HEK293 (cell line): ENCODE measurements around the gene SLC4A1AP.

ENCODE experiments used
- EGR2 ChIP-seq: fragments of 450-650 bp; formaldehyde crosslinking; IDR thresholded peaks from 2 replicates; pipeline ENCODE4 v1.5.1; 2016; ENCODE audit warnings: low read depth, missing biosample characterization, missing genetic modification characterization
- GFI1B ChIP-seq: fragments of 450-650 bp; formaldehyde crosslinking; IDR thresholded peaks from 2 replicates; pipeline ENCODE4 v1.5.1; 2016; ENCODE audit warnings: missing biosample characterization, missing genetic modification characterization
- KLF1 ChIP-seq: fragments of 450-650 bp; formaldehyde crosslinking; IDR thresholded peaks from 2 replicates; pipeline ENCODE4 v1.5.1; 2016; ENCODE audit warnings: missing biosample characterization, missing genetic modification characterization
- RBAK ChIP-seq: fragments of 450-650 bp; formaldehyde crosslinking; IDR thresholded peaks from 2 replicates; pipeline ENCODE4 v1.5.1; 2016; ENCODE audit warnings: missing biosample characterization, missing genetic modification characterization
- SP7 ChIP-seq: fragments of 450-650 bp; formaldehyde crosslinking; IDR thresholded peaks from 2 replicates; pipeline ENCODE4 v1.5.1; 2016; ENCODE audit warnings: missing biosample characterization, missing genetic modification characterization
- ZBTB48 ChIP-seq: fragments of 450-650 bp; formaldehyde crosslinking; IDR thresholded peaks from 2 replicates; pipeline ENCODE4 v1.5.1; 2016; ENCODE audit warnings: missing biosample characterization, missing genetic modification characterization
- ZFP69B ChIP-seq: fragments of 450-650 bp; formaldehyde crosslinking; IDR thresholded peaks from 2 replicates; pipeline ENCODE4 v1.5.1; 2016; ENCODE audit warnings: missing biosample characterization, missing genetic modification characterization
- ZNF221 ChIP-seq: fragments of 450-650 bp; formaldehyde crosslinking; IDR thresholded peaks from 2 replicates; pipeline ENCODE4 v1.5.1; 2017; ENCODE audit warnings: missing biosample characterization, missing genetic modification characterization, borderline replicate concordance
- ZNF223 ChIP-seq: fragments of 450-650 bp; formaldehyde crosslinking; IDR thresholded peaks from 2 replicates; pipeline ENCODE4 v1.5.1; 2016; ENCODE audit warnings: missing biosample characterization, missing genetic modification characterization
- ZNF24 ChIP-seq: fragments of 450-650 bp; formaldehyde crosslinking; IDR thresholded peaks from 2 replicates; pipeline ENCODE4 v1.5.1; 2016; ENCODE audit warnings: missing biosample characterization, missing genetic modification characterization
- ZNF324 ChIP-seq: fragments of 450-650 bp; formaldehyde crosslinking; IDR thresholded peaks from 2 replicates; pipeline ENCODE4 v1.5.1; 2016; ENCODE audit warnings: missing biosample characterization, missing genetic modification characterization
- ZNF394 ChIP-seq: fragments of 450-650 bp; formaldehyde crosslinking; IDR thresholded peaks from 2 replicates; pipeline ENCODE4 v1.5.1; 2016; ENCODE audit warnings: missing biosample characterization, missing genetic modification characterization, mild to moderate bottlenecking, moderate library complexity, borderline replicate concordance
- ZNF548 ChIP-seq: fragments of 450-650 bp; formaldehyde crosslinking; IDR thresholded peaks from 2 replicates; pipeline ENCODE4 v1.5.1; 2016; ENCODE audit warnings: missing biosample characterization, missing genetic modification characterization
- ZNF555 ChIP-seq: fragments of 450-650 bp; formaldehyde crosslinking; conservative IDR thresholded peaks from 2 replicates; pipeline ENCODE4 v1.5.1; 2017; ENCODE audit warnings: missing biosample characterization, mild to moderate bottlenecking, missing genetic modification characterization, inconsistent platforms
- ZNF558 ChIP-seq: fragments of 450-650 bp; formaldehyde crosslinking; IDR thresholded peaks from 2 replicates; pipeline ENCODE4 v1.5.1; 2016; ENCODE audit warnings: missing biosample characterization, missing genetic modification characterization
- ZNF660 ChIP-seq: fragments of 450-650 bp; IDR thresholded peaks from 2 replicates; pipeline ENCODE4 v1.5.1; 2018; ENCODE audit warnings: missing biosample characterization, mild to moderate bottlenecking, missing genetic modification characterization
- TF ChIP-seq, protein P1 (sequence below): fragments of 450-650 bp; formaldehyde crosslinking; IDR thresholded peaks from 2 replicates; pipeline ENCODE4 v1.5.1; 2016; ENCODE audit warnings: missing biosample characterization, missing genetic modification characterization
- TF ChIP-seq, protein P2 (sequence below): fragments of 450-650 bp; formaldehyde crosslinking; IDR thresholded peaks from 2 replicates; pipeline ENCODE4 v1.5.1; 2016; ENCODE audit warnings: missing biosample characterization, missing genetic modification characterization
- TF ChIP-seq, protein P3 (sequence below): fragments of 450-650 bp; formaldehyde crosslinking; IDR thresholded peaks from 2 replicates; pipeline ENCODE4 v1.5.1; 2016; ENCODE audit warnings: missing biosample characterization, missing genetic modification characterization
- TF ChIP-seq, protein P4 (sequence below): fragments of 450-650 bp; formaldehyde crosslinking; IDR thresholded peaks from 2 replicates; pipeline ENCODE4 v1.5.1; 2017; ENCODE audit warnings: missing biosample characterization, missing genetic modification characterization
- TF ChIP-seq, protein P5 (sequence below): sonication (generic); formaldehyde crosslinking; IDR thresholded peaks from 2 replicates; pipeline ENCODE4 v1.8.1; 2022; ENCODE audit warnings: mild to moderate bottlenecking, moderate library complexity, missing genetic modification reagents
- TF ChIP-seq, protein P6 (sequence below): fragments of 450-650 bp; formaldehyde crosslinking; IDR thresholded peaks from 2 replicates; pipeline ENCODE4 v1.5.1; 2017; ENCODE audit warnings: missing biosample characterization, missing genetic modification characterization
- TF ChIP-seq, protein P7 (sequence below): fragments of 450-650 bp; formaldehyde crosslinking; IDR thresholded peaks from 2 replicates; pipeline ENCODE4 v1.5.1; 2016; ENCODE audit warnings: missing biosample characterization, missing genetic modification characterization

SLC4A1AP gene

DNA sequence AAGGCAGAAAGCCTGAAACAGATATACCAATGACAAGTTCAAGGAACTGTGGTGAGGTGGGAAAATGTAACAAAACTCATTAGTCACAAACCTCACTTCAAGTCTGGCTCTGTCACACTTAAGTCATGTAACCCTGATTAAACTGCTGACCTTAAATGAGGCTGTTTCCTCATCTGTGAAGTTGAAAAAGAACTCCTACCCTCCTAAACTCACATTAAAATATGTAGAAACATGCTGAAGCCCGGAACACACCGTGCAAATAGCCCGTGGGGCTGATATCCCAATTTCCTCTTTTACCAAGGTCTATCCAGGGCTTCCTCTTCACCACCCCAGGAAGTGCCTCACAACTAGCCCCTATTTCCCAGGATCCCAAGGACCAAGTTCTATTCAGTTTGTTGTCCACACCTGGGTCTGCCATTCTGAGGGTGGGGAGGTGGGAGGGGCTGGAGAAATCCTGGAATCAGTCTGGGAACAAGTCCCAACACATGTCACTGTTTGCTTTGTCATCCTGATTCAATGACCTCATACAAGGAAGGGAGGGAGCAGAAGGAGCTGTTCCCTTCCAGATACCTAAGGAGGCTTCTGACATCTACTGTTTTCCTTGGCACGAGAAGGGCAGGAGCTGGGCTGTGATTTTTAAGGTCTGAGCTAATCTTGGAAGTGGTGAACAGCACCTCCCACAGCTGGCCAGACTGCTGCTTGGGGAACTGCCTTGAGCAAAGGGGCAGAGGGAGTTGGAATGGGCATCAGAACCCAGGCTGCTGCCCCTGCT is 42.3 kb downstream of the SLC4A1AP start (continued):
- TF ChIP-seq, protein P1, sequence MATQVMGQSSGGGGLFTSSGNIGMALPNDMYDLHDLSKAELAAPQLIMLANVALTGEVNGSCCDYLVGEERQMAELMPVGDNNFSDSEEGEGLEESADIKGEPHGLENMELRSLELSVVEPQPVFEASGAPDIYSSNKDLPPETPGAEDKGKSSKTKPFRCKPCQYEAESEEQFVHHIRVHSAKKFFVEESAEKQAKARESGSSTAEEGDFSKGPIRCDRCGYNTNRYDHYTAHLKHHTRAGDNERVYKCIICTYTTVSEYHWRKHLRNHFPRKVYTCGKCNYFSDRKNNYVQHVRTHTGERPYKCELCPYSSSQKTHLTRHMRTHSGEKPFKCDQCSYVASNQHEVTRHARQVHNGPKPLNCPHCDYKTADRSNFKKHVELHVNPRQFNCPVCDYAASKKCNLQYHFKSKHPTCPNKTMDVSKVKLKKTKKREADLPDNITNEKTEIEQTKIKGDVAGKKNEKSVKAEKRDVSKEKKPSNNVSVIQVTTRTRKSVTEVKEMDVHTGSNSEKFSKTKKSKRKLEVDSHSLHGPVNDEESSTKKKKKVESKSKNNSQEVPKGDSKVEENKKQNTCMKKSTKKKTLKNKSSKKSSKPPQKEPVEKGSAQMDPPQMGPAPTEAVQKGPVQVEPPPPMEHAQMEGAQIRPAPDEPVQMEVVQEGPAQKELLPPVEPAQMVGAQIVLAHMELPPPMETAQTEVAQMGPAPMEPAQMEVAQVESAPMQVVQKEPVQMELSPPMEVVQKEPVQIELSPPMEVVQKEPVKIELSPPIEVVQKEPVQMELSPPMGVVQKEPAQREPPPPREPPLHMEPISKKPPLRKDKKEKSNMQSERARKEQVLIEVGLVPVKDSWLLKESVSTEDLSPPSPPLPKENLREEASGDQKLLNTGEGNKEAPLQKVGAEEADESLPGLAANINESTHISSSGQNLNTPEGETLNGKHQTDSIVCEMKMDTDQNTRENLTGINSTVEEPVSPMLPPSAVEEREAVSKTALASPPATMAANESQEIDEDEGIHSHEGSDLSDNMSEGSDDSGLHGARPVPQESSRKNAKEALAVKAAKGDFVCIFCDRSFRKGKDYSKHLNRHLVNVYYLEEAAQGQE (tag by site-specific recombination) = peak; percentile 84
- TF ChIP-seq, protein P2, sequence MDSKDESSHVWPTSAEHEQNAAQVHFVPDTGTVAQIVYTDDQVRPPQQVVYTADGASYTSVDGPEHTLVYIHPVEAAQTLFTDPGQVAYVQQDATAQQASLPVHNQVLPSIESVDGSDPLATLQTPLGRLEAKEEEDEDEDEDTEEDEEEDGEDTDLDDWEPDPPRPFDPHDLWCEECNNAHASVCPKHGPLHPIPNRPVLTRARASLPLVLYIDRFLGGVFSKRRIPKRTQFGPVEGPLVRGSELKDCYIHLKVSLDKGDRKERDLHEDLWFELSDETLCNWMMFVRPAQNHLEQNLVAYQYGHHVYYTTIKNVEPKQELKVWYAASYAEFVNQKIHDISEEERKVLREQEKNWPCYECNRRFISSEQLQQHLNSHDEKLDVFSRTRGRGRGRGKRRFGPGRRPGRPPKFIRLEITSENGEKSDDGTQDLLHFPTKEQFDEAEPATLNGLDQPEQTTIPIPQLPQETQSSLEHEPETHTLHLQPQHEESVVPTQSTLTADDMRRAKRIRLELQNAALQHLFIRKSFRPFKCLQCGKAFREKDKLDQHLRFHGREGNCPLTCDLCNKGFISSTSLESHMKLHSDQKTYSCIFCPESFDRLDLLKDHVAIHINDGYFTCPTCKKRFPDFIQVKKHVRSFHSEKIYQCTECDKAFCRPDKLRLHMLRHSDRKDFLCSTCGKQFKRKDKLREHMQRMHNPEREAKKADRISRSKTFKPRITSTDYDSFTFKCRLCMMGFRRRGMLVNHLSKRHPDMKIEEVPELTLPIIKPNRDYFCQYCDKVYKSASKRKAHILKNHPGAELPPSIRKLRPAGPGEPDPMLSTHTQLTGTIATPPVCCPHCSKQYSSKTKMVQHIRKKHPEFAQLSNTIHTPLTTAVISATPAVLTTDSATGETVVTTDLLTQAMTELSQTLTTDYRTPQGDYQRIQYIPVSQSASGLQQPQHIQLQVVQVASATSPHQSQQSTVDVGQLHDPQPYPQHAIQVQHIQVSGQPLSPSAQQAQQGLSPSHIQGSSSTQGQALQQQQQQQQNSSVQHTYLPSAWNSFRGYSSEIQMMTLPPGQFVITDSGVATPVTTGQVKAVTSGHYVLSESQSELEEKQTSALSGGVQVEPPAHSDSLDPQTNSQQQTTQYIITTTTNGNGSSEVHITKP (tag by site-specific recombination) = peak; percentile 80
- TF ChIP-seq ZNF223 (tag by site-specific recombination) (no peak), ZNF555 (tag by site-specific recombination) (no peak), ZFP69B (peak; percentile 69; the same call in 1 of the 2 replicates), ZNF394 (tag by site-specific recombination) (0 out of 2 replicates have a peak, but pooled peaks have one; percentile 59), KLF1 (tag by site-specific recombination) (peak; percentile 65), SP7 (peak; percentile 87), RBAK (no peak), ZNF660 (tag by site-specific recombination) (no peak; the same call in 1 of the 2 replicates), ZNF221 (tag by site-specific recombination) (no peak), ZNF324 (tag by site-specific recombination) (0 out of 2 replicates have a peak, but pooled peaks have one; percentile 57), EGR2 (no peak), ZNF548 (tag by site-specific recombination) (no peak), GFI1B (peak; percentile 95), ZNF558 (tag by site-specific recombination) (peak; percentile 59; the same call in 1 of the 2 replicates), ZNF24 (peak; percentile 76), ZBTB48 (tag by site-specific recombination) (no peak)
- TF ChIP-seq, protein P3, sequence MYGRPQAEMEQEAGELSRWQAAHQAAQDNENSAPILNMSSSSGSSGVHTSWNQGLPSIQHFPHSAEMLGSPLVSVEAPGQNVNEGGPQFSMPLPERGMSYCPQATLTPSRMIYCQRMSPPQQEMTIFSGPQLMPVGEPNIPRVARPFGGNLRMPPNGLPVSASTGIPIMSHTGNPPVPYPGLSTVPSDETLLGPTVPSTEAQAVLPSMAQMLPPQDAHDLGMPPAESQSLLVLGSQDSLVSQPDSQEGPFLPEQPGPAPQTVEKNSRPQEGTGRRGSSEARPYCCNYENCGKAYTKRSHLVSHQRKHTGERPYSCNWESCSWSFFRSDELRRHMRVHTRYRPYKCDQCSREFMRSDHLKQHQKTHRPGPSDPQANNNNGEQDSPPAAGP = peak; percentile 86
- TF ChIP-seq, protein P4, sequence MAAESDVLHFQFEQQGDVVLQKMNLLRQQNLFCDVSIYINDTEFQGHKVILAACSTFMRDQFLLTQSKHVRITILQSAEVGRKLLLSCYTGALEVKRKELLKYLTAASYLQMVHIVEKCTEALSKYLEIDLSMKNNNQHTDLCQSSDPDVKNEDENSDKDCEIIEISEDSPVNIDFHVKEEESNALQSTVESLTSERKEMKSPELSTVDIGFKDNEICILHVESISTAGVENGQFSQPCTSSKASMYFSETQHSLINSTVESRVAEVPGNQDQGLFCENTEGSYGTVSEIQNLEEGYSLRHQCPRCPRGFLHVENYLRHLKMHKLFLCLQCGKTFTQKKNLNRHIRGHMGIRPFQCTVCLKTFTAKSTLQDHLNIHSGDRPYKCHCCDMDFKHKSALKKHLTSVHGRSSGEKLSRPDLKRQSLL (tag by site-specific recombination) = no peak
- TF ChIP-seq, protein P5, sequence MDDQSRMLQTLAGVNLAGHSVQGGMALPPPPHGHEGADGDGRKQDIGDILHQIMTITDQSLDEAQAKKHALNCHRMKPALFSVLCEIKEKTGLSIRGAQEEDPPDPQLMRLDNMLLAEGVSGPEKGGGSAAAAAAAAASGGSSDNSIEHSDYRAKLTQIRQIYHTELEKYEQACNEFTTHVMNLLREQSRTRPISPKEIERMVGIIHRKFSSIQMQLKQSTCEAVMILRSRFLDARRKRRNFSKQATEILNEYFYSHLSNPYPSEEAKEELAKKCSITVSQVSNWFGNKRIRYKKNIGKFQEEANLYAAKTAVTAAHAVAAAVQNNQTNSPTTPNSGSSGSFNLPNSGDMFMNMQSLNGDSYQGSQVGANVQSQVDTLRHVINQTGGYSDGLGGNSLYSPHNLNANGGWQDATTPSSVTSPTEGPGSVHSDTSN (CRISPR knock-in tag) = no peak
- TF ChIP-seq, protein P6, sequence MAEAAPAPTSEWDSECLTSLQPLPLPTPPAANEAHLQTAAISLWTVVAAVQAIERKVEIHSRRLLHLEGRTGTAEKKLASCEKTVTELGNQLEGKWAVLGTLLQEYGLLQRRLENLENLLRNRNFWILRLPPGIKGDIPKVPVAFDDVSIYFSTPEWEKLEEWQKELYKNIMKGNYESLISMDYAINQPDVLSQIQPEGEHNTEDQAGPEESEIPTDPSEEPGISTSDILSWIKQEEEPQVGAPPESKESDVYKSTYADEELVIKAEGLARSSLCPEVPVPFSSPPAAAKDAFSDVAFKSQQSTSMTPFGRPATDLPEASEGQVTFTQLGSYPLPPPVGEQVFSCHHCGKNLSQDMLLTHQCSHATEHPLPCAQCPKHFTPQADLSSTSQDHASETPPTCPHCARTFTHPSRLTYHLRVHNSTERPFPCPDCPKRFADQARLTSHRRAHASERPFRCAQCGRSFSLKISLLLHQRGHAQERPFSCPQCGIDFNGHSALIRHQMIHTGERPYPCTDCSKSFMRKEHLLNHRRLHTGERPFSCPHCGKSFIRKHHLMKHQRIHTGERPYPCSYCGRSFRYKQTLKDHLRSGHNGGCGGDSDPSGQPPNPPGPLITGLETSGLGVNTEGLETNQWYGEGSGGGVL (tag by site-specific recombination) = peak; percentile 74
- TF ChIP-seq, protein P7, sequence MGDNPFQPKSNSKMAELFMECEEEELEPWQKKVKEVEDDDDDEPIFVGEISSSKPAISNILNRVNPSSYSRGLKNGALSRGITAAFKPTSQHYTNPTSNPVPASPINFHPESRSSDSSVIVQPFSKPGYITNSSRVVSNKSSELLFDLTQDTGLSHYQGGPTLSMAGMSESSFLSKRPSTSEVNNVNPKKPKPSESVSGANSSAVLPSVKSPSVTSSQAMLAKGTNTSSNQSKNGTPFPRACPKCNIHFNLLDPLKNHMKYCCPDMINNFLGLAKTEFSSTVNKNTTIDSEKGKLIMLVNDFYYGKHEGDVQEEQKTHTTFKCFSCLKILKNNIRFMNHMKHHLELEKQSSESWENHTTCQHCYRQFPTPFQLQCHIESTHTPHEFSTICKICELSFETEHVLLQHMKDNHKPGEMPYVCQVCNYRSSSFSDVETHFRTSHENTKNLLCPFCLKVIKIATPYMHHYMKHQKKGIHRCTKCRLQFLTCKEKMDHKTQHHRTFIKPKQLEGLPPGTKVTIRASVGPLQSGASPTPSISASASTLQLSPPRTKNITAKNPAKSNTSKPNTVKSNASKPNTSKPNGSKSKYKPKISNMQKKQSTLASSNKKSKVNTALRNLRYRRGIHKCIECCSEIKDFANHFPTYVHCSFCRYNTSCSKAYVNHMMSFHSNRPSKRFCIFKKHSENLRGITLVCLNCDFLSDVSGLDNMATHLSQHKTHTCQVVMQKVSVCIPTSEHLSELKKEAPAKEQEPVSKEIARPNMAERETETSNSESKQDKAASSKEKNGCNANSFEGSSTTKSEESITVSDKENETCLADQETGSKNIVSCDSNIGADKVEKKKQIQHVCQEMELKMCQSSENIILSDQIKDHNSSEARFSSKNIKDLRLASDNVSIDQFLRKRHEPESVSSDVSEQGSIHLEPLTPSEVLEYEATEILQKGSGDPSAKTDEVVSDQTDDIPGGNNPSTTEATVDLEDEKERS = no peak
